Bronchial epithelial cell (primary cell): ENCODE results near the gene SLX9. TPM values are rescaled to one million over a fixed set of nuclear protein-coding genes. Genes with fewer than 3 reads are reported as not detected.

Experiments used
- DNase-seq: peaks from one replicate; pipeline ENCODE4 v3.0.0-alpha.2; 2010; ENCODE audit warnings: low read depth
- FAIRE-seq: peaks from 2 replicates; lab custom pipeline; 2011; peaks lifted over from hg19 to GRCh38; lab: Jason Lieb, UNC
- H3K27me3 ChIP-seq: 2 replicates; pipeline ENCODE4 v1.5.1; 2011; ENCODE audit warnings: low read length; ENCODE audit not compliant: control insufficient read depth, insufficient read depth
- H3K36me3 ChIP-seq: 2 replicates; pipeline ENCODE4 v1.5.1; 2011; ENCODE audit warnings: low read length; ENCODE audit not compliant: control insufficient read depth, insufficient read depth
- H3K4me3 ChIP-seq: 2 replicates; pipeline ENCODE4 v1.5.1; 2011; ENCODE audit warnings: mild to moderate bottlenecking, low read depth, low read length, control low read depth
- CTCF ChIP-seq: IDR thresholded peaks from 2 replicates; pipeline ENCODE4 v1.5.1; 2011; ENCODE audit warnings: mild to moderate bottlenecking, moderate library complexity, low read length, control low read depth, inconsistent platforms; ENCODE audit not compliant: insufficient read depth, severe bottlenecking
- total RNA-seq: library from RNA; depleted of rRNA; stranded (reverse); fragments of >200 nt; gene quantifications from 2 replicates; pipeline ENCODE4 v1.2.1, GENCODE V29; 2014

SLX9 gene
- total RNA-seq, 1 donor from 2014 or later, result 34.0 TPM

DNA sequence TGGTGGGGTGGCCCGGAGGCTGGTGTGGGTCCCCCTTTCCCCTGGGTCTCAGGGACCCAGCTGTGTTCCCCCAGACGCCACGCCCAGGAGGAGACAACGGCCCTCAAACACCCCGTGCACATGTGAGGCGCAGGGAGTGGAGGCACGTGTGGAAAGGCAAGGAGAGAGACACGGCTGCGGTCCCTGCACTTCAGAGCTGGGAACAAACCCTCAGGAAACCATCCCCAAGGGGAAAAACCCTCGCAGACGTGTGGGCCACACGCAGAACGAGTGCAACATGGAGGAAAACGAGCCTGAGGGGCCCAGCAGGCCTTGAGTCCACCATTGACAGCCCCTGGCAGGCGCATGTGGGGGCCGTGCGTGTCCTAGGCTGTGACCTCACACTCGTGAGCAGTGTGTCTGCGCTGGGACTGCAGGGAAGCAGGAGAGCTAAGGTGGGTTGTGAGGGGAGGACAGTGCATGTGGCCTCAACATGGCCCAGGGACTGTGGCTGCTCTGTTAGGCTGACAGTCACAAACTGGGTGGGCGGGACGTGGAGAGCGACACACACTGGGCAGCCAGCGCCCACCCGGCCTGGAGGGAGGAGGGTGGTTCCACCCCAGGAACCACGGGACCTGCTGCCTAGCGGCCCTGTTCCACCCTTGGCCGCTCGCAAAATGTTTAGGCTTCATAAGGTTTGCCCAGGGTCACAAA lies 39.1 kb upstream of the SLX9 start:
- TF ChIP-seq CTCF, result no peak
- FAIRE-seq (no peak), DNase-seq (no peak)
- Histone ChIP-seq H3K4me3 (no peak overlapping the region), H3K27me3 (no peaks in the 10 kb centered on the region), H3K36me3 (no peaks in the 10 kb centered on the region)

GRCh38 chr21:44901391-44902074 lies 38.3 kb upstream of the SLX9 start:
- no peaks in the 10 kb centered on the region for H3K36me3 ChIP-seq
- no peak for FAIRE-seq

GRCh38 chr21:44902268-44903049 lies 37.4 kb upstream of the SLX9 start:
- Histone ChIP-seq H3K4me3 (no peak overlapping the region), H3K36me3 (no peaks in the 10 kb centered on the region), H3K27me3 (peaks cover 1% of the 10 kb centered on the region)
- DNase-seq (no peak), FAIRE-seq (peak; percentile 99)
- no peak for TF ChIP-seq CTCF

More at GRCh38 chr21:44901391-44902074, 38.3 kb upstream of the SLX9 start:
- no peak overlapping the region for H3K4me3 ChIP-seq
- no peaks in the 10 kb centered on the region for H3K27me3 ChIP-seq
- DNase-seq, result no peak
- no peak for TF ChIP-seq CTCF

- Histone ChIP-seq H3K27me3 (peaks cover 2% of the 10 kb centered on the region), H3K36me3 (no peaks in the 10 kb centered on the region), H3K4me3 (no peak overlapping the region)
- no peak for TF ChIP-seq CTCF
- no peak for DNase-seq
- no peak for FAIRE-seq
Observed at GRCh38 chr21:44903050-44903685, 36.7 kb upstream of the SLX9 start.

DNA sequence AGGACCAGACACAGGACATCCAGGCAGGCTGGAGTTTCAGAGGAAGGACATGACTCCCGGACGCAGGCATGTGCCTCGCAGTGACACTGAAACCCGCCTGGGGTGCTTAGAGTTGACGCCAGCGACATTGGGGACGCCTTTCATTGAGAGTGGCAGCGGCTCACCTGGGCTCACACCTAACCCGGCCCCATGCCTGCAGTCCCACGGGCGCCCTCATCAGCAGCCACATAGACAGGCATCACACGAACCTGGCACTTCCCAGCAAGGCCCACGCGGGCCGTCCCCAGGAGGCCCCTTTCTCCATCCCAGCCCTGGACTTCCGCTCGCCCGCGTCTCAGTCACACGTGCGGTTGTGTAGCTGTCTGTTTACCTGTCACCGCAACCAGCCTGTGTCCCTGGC lies 36.1 kb upstream of the SLX9 start:
- H3K27me3 ChIP-seq, result peaks cover 2% of the 10 kb centered on the region
- H3K36me3 ChIP-seq, result no peaks in the 10 kb centered on the region
- H3K4me3 ChIP-seq, result no peak overlapping the region
- no peak for TF ChIP-seq CTCF
- no peak for DNase-seq
- no peak for FAIRE-seq
